OCI-LY1 (cell line): Measurements from ENCODE around the gene XYLT2.
"Not testable (repeated sequence)": the region's sequence is repeated elsewhere in the genome, so short reads cannot be mapped to it uniquely, and the experiment has no call there.

Experiments
- H2AFZ ChIP-seq: fragments of 200-600 bp; sonication (generic), shearing (Covaris generic); 2 replicates; pipeline ENCODE4 v1.6.0; 2014; ENCODE audit warnings: antibody characterized with exemption, mild to moderate bottlenecking, low read length
- H3F3A ChIP-seq: fragments of 200-600 bp; sonication (generic), shearing (Covaris generic); 2 replicates; pipeline ENCODE4 v1.6.0; 2014; ENCODE audit warnings: mild to moderate bottlenecking, antibody characterized with exemption, low read length, moderate library complexity; ENCODE audit not compliant: insufficient read depth
- H3K27ac ChIP-seq: fragments of 200-600 bp; sonication (generic); 2 replicates; pipeline ENCODE4 v1.5.1; 2014; ENCODE audit warnings: low read length, mixed run types, mild to moderate bottlenecking, low read depth; ENCODE audit not compliant: poor library complexity, severe bottlenecking
- H3K27me3 ChIP-seq: fragments of 200-600 bp; sonication (generic); 2 replicates; pipeline ENCODE4 v1.6.0; 2014; ENCODE audit warnings: antibody characterized with exemption, mild to moderate bottlenecking, low read length, moderate library complexity; ENCODE audit not compliant: insufficient read depth
- H3K36me3 ChIP-seq: fragments of 200-600 bp; sonication (generic); 2 replicates; pipeline ENCODE4 v1.6.1; 2014; ENCODE audit warnings: mild to moderate bottlenecking, antibody characterized with exemption, low read length, moderate library complexity, mixed read lengths; ENCODE audit not compliant: insufficient read depth
- H3K4me1 ChIP-seq: fragments of 200-600 bp; sonication (generic); 2 replicates; pipeline ENCODE4 v1.5.1; 2014; ENCODE audit warnings: mild to moderate bottlenecking, low read length, moderate library complexity; ENCODE audit not compliant: insufficient read depth, severe bottlenecking
- H3K4me2 ChIP-seq: fragments of 200-600 bp; sonication (generic), shearing (Covaris generic); 2 replicates; pipeline ENCODE4 v1.6.1; 2014; ENCODE audit warnings: low read length
- H3K4me3 ChIP-seq: fragments of 200-600 bp; sonication (generic); 2 replicates; pipeline ENCODE4 v1.5.1; 2014; ENCODE audit warnings: low read length, low read depth, mild to moderate bottlenecking, mixed read lengths; ENCODE audit not compliant: poor library complexity, severe bottlenecking
- H3K79me2 ChIP-seq: fragments of 200-600 bp; shearing (Covaris generic); 2 replicates; pipeline ENCODE4 v1.6.1; 2016; ENCODE audit warnings: mixed run types, low read length, mixed read lengths; ENCODE audit not compliant: insufficient read depth
- H3K9ac ChIP-seq: fragments of 200-600 bp; sonication (generic), shearing (Covaris generic); 2 replicates; pipeline ENCODE4 v1.6.1; 2014; ENCODE audit warnings: mild to moderate bottlenecking, low read length, mixed read lengths
- H3K9me2 ChIP-seq: fragments of 200-600 bp; sonication (generic), shearing (Covaris generic); 2 replicates; pipeline ENCODE4 v1.6.1; 2014; ENCODE audit warnings: low read depth, mild to moderate bottlenecking, low read length, mixed read lengths
- H3K9me3 ChIP-seq: fragments of 200-600 bp; shearing (Covaris generic); 2 replicates; pipeline ENCODE4 v1.6.1; 2014; ENCODE audit warnings: low read length, mixed read lengths
- H4K20me1 ChIP-seq: fragments of 200-600 bp; sonication (generic), shearing (Covaris generic); 2 replicates; pipeline ENCODE4 v1.6.0; 2016; ENCODE audit warnings: mild to moderate bottlenecking, low read length; ENCODE audit not compliant: insufficient read depth
- CTCF ChIP-seq: fragments of 200-600 bp; sonication (generic), shearing (Covaris generic); IDR thresholded peaks from 2 replicates; pipeline ENCODE4 v1.5.1; 2017; ENCODE audit warnings: mild to moderate bottlenecking, antibody characterized with exemption, low read length, moderate library complexity, mixed read lengths
- EZH2 ChIP-seq: fragments of 200-600 bp; sonication (generic), shearing (Covaris generic); IDR thresholded peaks from 2 replicates; pipeline ENCODE4 v1.8.0; 2017; ENCODE audit warnings: borderline replicate concordance, mixed run types, mild to moderate bottlenecking, antibody characterized with exemption, low read length, moderate library complexity, mixed read lengths

XYLT2 gene

DNA sequence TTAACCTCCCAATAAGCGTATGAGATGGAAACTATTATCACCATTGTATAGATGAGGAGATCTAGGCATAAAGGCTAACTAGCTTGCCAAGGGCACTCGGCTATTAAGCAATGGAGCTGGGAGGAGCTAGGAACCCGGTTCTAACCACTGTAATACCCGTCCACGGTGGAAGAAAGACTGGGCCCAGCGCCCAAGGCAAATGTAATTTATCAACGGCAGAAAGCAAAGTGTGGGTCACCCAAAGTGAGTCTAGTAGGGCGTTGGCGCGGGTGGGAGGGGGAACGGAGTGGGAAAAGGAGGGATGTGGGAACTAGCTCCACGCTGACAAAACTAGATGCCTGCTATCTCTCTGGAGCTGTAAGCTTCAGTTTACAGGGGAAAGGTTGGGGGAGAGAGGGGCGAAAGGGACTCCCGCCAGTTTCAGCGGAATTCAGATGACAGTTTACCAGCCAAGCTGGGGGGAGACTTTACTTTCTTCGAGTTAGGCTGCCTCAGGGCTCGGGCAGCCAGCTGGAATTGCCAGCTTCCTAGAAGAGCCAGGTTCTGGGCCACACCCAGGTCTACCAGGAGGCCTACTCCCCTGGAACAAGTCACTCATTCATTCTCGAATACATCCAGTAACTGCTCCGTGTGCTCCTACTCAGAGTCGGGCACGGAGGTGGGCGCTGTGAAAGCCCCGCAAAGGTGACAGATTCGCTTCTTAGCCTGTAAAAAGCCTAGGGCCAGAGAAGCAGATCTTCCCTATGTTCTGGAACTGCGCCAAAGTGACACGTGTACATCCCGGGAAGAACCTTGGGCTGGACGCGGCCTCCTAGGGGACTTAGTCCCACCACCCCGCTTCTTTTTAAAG is 50.6 kb downstream of the XYLT2 start:
- Histone ChIP-seq H3K4me1 (peaks cover 27% of the 10 kb centered on the region), H4K20me1 (no peaks in the 10 kb centered on the region), H3K79me2 (peaks cover 19% of the 10 kb centered on the region), H3K9ac (peak overlapping the region; percentile 80), H3K9me3 (no peaks in the 10 kb centered on the region), H3K9me2 (no peaks in the 10 kb centered on the region), H3K4me2 (peak overlapping the region; percentile 92), H3K27ac (no peak overlapping the region), H2AFZ (no peak overlapping the region), H3K27me3 (no peaks in the 10 kb centered on the region; the same call in 1 of the 2 replicates), H3F3A (no peaks in the 10 kb centered on the region), H3K36me3 (peaks cover 36% of the 10 kb centered on the region), H3K4me3 (peak overlapping the region; percentile 79)
- TF ChIP-seq EZH2 (no peak), CTCF (no peak)

DNA sequence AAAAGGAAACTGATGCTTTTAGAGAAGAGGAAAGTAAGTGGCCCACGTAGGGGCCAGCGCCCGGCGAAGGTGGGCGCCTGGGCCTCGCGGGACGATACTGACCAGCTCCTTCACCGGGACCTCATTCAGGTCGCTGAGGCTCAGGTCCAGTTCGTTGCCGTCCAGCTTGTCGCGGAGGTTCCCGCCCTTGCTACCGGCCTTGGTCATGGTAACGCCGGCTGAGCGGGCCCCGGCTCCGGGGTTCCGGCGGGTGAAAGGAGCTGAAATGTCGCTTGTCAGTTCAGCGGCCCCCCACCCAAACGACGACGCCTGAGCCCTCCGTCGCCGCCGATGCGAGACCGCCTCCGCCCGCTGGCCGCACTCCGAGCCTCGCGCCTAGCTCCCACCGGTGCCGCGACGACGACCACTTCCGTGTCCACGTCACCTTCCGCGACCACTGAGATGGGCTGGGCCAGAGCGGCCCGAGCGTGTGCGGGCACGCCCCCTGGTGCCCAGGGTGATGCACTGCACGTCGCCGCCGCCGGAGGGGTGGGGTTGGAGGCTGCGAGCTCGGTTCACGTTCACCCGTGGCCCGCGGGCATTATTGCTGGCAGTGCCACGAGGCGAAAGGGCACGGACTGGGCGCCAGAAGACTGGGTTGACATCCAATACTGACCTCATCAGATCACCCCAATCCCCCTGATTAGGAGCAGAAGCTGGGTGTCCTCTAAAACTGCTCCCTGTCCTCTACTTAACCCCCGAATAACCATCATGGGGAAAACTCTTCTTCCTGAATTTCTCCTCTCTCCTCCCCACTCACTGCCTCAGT is 51.4 kb downstream of the XYLT2 start, which contains the start of gene LRRC59:
LRRC59 (minus strand) TSS at position 413 of the 808 bp plus-strand sequence; CDS start at position 207, 206 bp downstream.
- Histone ChIP-seq H3K36me3 (peaks cover 28% of the 10 kb centered on the region), H3K4me1 (peaks cover 24% of the 10 kb centered on the region), H3F3A (no peaks in the 10 kb centered on the region), H3K27me3 (no peaks in the 10 kb centered on the region; the same call in 1 of the 2 replicates), H3K9ac (peak within 1 kb of the TSS; percentile 80), H3K79me2 (peaks cover 19% of the 10 kb centered on the region), H3K9me3 (no peaks in the 10 kb centered on the region), H2AFZ (peak within 1 kb of the TSS; percentile 86), H3K9me2 (no peaks in the 10 kb centered on the region), H3K4me3 (peak within 1 kb of the TSS; percentile 79), H3K4me2 (peak within 1 kb of the TSS; percentile 92), H4K20me1 (no peaks in the 10 kb centered on the region), H3K27ac (no peak within 1 kb of the TSS)
- no peak for TF ChIP-seq EZH2
- peak; percentile 91 for TF ChIP-seq CTCF

DNA sequence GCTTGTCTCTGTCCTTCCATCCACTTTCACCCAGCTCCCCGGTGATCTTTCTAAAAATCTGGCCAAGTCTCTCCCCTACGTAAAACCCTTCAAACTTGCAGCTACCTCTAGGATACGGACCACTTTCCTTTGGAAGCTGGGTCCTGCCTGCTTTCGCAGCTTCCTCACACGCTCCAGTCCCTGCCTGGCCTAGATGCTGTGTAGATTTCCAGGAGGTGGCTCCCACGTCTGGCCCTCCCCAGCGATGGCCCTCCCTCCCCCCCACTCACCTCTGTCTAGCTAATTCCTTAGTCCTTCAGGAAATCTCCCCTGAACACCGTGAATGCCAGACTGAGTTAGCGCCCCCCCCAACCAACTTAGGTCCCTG is 52.0 kb downstream of the XYLT2 start:
- Histone ChIP-seq H4K20me1 (no peaks in the 10 kb centered on the region), H3K9me3 (no peaks in the 10 kb centered on the region), H3K4me3 (peak overlapping the region; percentile 79), H3K36me3 (peaks cover 22% of the 10 kb centered on the region), H3K4me1 (peaks cover 24% of the 10 kb centered on the region), H3K79me2 (peaks cover 19% of the 10 kb centered on the region), H3K4me2 (peak overlapping the region; percentile 59), H3K27me3 (no peaks in the 10 kb centered on the region; the same call in 1 of the 2 replicates), H3K9me2 (no peaks in the 10 kb centered on the region), H2AFZ (peak overlapping the region; percentile 86), H3K27ac (no peak overlapping the region), H3F3A (no peaks in the 10 kb centered on the region), H3K9ac (peak overlapping the region; percentile 32; the same call in 1 of the 2 replicates)
- TF ChIP-seq CTCF (no peak), EZH2 (no peak)

- not testable (repeated sequence) for H3K9ac ChIP-seq, H3K27me3 ChIP-seq
Measured at GRCh38 chr17:50398672-50399071, 52.7 kb downstream of the XYLT2 start.

GRCh38 chr17:50399591-50399990 is 53.7 kb downstream of the XYLT2 start:
- H3K4me2 ChIP-seq, H3K9ac ChIP-seq, H3F3A ChIP-seq, H3K9me3 ChIP-seq, H3K27ac ChIP-seq, H3K36me3 ChIP-seq, H4K20me1 ChIP-seq, H3K9me2 ChIP-seq, H3K27me3 ChIP-seq, H3K4me3 ChIP-seq, H2AFZ ChIP-seq: not testable (repeated sequence)
- H3K79me2 ChIP-seq: peaks cover 19% of the 10 kb centered on the region
- H3K4me1 ChIP-seq: peaks cover 24% of the 10 kb centered on the region

More at GRCh38 chr17:50398672-50399071, 52.7 kb downstream of the XYLT2 start:
- not testable (repeated sequence) for H3F3A ChIP-seq, H4K20me1 ChIP-seq, H3K4me3 ChIP-seq, H3K9me2 ChIP-seq, H3K9me3 ChIP-seq, H2AFZ ChIP-seq, H3K4me2 ChIP-seq, H3K27ac ChIP-seq
- peaks cover 19% of the 10 kb centered on the region for H3K79me2 ChIP-seq
- H3K4me1 ChIP-seq: peaks cover 24% of the 10 kb centered on the region
- peaks cover 14% of the 10 kb centered on the region for H3K36me3 ChIP-seq
